ENCODE data around the gene HOXD10.

HOXD10 gene

GRCh38 chr2:176110415-176111308 is 5.9 kb upstream of the HOXD10 start:
- DNase-seq (ENCODE audit: low spot score) = no peak
- TF ChIP-seq CTCF (IDR thresholded peaks at IDR 0.05) = no peak
- Histone ChIP-seq H3K27ac (no peak overlapping the region), H3K4me3 (no peak overlapping the region)

- TF ChIP-seq CTCF (IDR thresholded peaks at IDR 0.05) = no peak
- H3K27ac ChIP-seq = no peak overlapping the region
- no peak for DNase-seq (ENCODE audit: low spot score)
- H3K4me3 ChIP-seq = no peak overlapping the region
These were observed 5.3 kb upstream of the HOXD10 start for GRCh38 chr2:176111309-176111663.

- no peak for TF ChIP-seq CTCF (IDR thresholded peaks at IDR 0.05)
These were observed 4.7 kb upstream of the HOXD10 start for GRCh38 chr2:176111846-176112374.

GRCh38 chr2:176112375-176113302 is 3.9 kb upstream of the HOXD10 start:
- no peak overlapping the region for H3K27ac ChIP-seq
- TF ChIP-seq CTCF (IDR thresholded peaks at IDR 0.05) = no peak
- H3K4me3 ChIP-seq = no peak overlapping the region
- DNase-seq (ENCODE audit: low spot score) = no peak

More at GRCh38 chr2:176111846-176112374, 4.7 kb upstream of the HOXD10 start:
- DNase-seq (ENCODE audit: low spot score) = no peak
- Histone ChIP-seq H3K27ac (no peak overlapping the region), H3K4me3 (no peak overlapping the region)

GRCh38 chr2:176114120-176114929 is 2.3 kb upstream of the HOXD10 start:
- no peak overlapping the region for H3K27ac ChIP-seq
- no peak overlapping the region for H3K4me3 ChIP-seq
- no peak for TF ChIP-seq CTCF (IDR thresholded peaks at IDR 0.05)
- no peak for DNase-seq (ENCODE audit: low spot score)

- no peak for DNase-seq (ENCODE audit: low spot score)
These were observed 1.5 kb upstream of the HOXD10 start for GRCh38 chr2:176114930-176115625.

More at GRCh38 chr2:176114930-176115625, 1.5 kb upstream of the HOXD10 start:
- no peak for TF ChIP-seq CTCF (IDR thresholded peaks at IDR 0.05)
- Histone ChIP-seq H3K27ac (no peak overlapping the region), H3K4me3 (no peak overlapping the region)
